AG04450 (cell line): ENCODE measurements around the gene STIL. TPM values are rescaled to one million over a fixed set of nuclear protein-coding genes. Genes with fewer than 3 reads are reported as not detected.

ENCODE experiments used
- CTCF ChIA-PET: fragments of 300-600, 350-600 bp; formaldehyde crosslinking; extraction: SDS; loops from one replicate; lab custom pipeline; 2022; ENCODE audit warnings: antibody characterized with exemption, inconsistent platforms; lab: Charles Lee
- POLR2A ChIA-PET: fragments of 350-600 bp; formaldehyde crosslinking; extraction: SDS; loops from one replicate; lab custom pipeline; 2021; ENCODE audit warnings: antibody characterized with exemption, inconsistent platforms; lab: Yijun Ruan, JAX
- DNase-seq: peaks from one replicate; pipeline ENCODE4 v3.0.0-alpha.2; 2011; ENCODE audit warnings: low read depth, low spot score
- H3K27ac ChIP-seq: one replicate; pipeline ENCODE4 v1.5.1; 2012; ENCODE audit warnings: low read depth, low read length, control low read depth
- H3K27me3 ChIP-seq: one replicate; pipeline ENCODE4 v1.6.0; 2012; ENCODE audit warnings: low read length; ENCODE audit not compliant: control insufficient read depth, insufficient read depth
- H3K4me3 ChIP-seq: 2 replicates; pipeline ENCODE4 v1.5.1; 2011; ENCODE audit warnings: mild to moderate bottlenecking, low read depth, low read length, control low read depth
- H3K9me3 ChIP-seq: 2 replicates; pipeline ENCODE4 v1.5.1; 2012; ENCODE audit warnings: low read length; ENCODE audit not compliant: control insufficient read depth, insufficient read depth
- polyA plus RNA-seq: library from polyadenylated mRNA; depleted of rRNA; stranded (reverse); fragments of >200 nt; gene quantifications from 2 replicates; pipeline ENCODE4 v1.2.3, GENCODE V29; 2011
- TF ChIP-seq, protein P1 (sequence below): IDR thresholded peaks from 2 replicates; pipeline ENCODE4 v1.5.1; 2011; ENCODE audit warnings: low read depth, low read length, control low read depth, inconsistent platforms

Gene STIL
- polyA plus RNA-seq, 1 experiment: 6.4 TPM

DNA sequence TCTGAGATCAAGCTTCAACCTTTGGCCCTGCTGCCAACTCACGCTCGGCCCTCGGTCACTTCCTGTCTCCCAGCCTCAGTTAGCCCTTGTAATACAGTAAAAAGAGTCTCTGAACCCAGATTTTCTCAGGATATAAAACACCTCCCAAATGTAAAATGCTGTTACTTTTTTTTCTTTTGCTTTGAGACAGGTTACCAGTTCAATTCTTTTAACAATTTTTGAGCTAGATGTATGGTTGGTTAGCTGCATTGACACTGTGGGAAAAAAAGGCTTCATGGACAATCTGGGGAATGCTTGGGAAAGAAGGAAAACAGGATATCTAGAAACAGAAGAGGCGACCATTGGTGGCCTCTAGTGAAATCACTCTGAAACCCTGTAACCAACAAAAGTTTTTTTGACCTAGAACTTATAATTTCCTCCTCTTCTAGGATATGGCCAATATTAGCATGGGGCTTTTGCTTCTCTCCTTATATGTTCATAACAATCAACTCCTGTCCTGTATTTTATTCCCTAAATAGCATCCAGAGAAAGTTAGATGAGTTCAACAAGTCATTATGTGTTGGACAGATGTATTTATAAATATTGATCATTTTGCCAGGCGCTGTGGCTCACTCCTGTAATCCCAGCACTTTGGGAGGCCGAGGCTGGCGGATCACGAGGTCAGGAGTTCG is 21.0 kb upstream of the STIL start:
- H3K27me3 ChIP-seq: no peaks in the 10 kb centered on the region
- peak overlapping the region; percentile 93 for H3K4me3 ChIP-seq
- H3K27ac ChIP-seq: peak overlapping the region; percentile 90
- DNase-seq: no peak
- TF ChIP-seq, protein P1, sequence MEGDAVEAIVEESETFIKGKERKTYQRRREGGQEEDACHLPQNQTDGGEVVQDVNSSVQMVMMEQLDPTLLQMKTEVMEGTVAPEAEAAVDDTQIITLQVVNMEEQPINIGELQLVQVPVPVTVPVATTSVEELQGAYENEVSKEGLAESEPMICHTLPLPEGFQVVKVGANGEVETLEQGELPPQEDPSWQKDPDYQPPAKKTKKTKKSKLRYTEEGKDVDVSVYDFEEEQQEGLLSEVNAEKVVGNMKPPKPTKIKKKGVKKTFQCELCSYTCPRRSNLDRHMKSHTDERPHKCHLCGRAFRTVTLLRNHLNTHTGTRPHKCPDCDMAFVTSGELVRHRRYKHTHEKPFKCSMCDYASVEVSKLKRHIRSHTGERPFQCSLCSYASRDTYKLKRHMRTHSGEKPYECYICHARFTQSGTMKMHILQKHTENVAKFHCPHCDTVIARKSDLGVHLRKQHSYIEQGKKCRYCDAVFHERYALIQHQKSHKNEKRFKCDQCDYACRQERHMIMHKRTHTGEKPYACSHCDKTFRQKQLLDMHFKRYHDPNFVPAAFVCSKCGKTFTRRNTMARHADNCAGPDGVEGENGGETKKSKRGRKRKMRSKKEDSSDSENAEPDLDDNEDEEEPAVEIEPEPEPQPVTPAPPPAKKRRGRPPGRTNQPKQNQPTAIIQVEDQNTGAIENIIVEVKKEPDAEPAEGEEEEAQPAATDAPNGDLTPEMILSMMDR: no peak
- H3K9me3 ChIP-seq: no peaks in the 10 kb centered on the region; the same call in 1 of the 2 replicates
- ChIA-PET CTCF (interaction anchor here (0.8 to 3.2 kb wide), 3 partner anchors 102 to 156 kb away, joined by 3 to 19 read pairs (median 4); no protein-coding TSS in a partner anchor), POLR2A (interaction anchor here (0.5 to 2.3 kb wide), 4 partner anchors 11 to 78 kb away, joined by 3 to 23 read pairs (median 5); partner anchors contain the start of gene STIL)

DNA sequence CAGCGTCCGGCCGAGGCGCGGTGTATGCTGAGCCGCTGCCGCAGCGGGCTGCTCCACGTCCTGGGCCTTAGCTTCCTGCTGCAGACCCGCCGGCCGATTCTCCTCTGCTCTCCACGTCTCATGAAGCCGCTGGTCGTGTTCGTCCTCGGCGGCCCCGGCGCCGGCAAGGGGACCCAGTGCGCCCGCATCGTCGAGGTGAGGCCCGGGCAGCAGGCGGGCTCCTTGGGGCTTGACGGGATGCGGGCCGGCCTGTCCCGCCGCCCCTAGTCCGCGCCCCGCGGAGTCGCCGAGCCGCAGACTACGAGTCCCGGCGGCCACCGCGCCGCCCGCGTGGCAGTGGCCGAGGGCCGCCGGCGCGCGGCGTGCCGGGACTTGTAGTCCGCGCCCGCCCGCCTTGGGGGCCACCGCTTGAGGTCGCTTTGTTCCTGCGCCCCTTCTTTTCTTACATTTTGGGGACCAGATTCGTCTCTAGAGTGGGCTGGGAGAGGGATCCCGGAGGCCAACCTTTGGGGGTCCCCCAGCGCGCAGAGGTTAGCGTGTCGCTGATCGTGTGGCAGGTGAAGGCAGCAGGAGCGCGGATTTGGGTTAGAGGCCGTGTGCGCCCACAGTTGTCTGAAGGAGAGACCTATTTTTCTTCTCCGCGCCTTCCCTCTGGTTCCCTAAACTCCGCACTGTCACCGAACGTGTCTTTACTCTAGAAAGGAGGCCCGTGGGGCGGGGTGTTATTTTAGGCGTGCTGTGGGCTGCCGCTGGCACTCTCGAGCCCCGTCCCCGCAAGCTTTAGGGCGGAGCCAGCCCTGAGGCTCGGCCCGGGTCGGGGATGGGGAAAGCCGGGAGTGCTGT is 20.2 kb upstream of the STIL start:
- Histone ChIP-seq H3K27me3 (no peaks in the 10 kb centered on the region), H3K4me3 (peak overlapping the region; percentile 93), H3K9me3 (no peaks in the 10 kb centered on the region; the same call in 1 of the 2 replicates), H3K27ac (peak overlapping the region; percentile 90)
- POLR2A ChIA-PET: interaction anchor here (0.5 to 2.3 kb wide), 7 partner anchors 10 to 79 kb away, joined by 3 to 23 read pairs (median 5); partner anchors contain the start of gene STIL
- no peak for DNase-seq
- CTCF ChIA-PET: interaction anchor here (0.8 to 3.2 kb wide), 4 partner anchors 15 to 155 kb away, joined by 3 to 19 read pairs (median 4); no protein-coding TSS in a partner anchor
- TF ChIP-seq, protein P1: peak; percentile 31

DNA sequence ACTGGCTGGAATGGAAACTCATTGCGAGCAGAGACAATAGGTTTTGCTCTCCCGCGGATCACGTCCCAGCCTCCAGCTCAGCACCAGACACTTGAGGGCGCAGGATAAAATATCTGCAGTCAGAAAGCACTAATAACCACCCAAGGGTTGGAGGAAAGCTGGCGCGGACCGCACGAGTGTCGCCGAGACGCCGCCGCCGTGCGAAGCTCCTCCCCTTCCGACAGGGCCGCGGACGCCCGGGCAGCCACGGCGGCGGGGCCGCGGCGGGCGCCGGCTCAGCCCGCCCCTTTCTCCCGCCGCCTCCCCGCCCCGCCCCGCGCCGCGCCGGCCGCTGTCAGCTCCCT is 19.6 kb upstream of the STIL start, which contains the start of gene CMPK1:
Gene CMPK1 (plus strand): TSS at position 213 of the 344 bp plus-strand sequence. CDS start 156 bp downstream, outside the sequence.
- H3K9me3 ChIP-seq: no peaks in the 10 kb centered on the region; the same call in 1 of the 2 replicates
- peak within 1 kb of the TSS; percentile 93 for H3K4me3 ChIP-seq
- ChIA-PET POLR2A (interaction anchor here (0.6 to 2.3 kb wide), 4 partner anchors 10 to 58 kb away, joined by 5 to 23 read pairs (median 7); partner anchors contain the start of gene STIL), CTCF (interaction anchor here (0.9 to 3.2 kb wide), 3 partner anchors 15 to 141 kb away, joined by 3 to 19 read pairs (median 4); no protein-coding TSS in a partner anchor)
- H3K27ac ChIP-seq: peak within 1 kb of the TSS; percentile 90
- TF ChIP-seq, protein P1: no peak
- H3K27me3 ChIP-seq: no peaks in the 10 kb centered on the region
- no peak for DNase-seq

DNA sequence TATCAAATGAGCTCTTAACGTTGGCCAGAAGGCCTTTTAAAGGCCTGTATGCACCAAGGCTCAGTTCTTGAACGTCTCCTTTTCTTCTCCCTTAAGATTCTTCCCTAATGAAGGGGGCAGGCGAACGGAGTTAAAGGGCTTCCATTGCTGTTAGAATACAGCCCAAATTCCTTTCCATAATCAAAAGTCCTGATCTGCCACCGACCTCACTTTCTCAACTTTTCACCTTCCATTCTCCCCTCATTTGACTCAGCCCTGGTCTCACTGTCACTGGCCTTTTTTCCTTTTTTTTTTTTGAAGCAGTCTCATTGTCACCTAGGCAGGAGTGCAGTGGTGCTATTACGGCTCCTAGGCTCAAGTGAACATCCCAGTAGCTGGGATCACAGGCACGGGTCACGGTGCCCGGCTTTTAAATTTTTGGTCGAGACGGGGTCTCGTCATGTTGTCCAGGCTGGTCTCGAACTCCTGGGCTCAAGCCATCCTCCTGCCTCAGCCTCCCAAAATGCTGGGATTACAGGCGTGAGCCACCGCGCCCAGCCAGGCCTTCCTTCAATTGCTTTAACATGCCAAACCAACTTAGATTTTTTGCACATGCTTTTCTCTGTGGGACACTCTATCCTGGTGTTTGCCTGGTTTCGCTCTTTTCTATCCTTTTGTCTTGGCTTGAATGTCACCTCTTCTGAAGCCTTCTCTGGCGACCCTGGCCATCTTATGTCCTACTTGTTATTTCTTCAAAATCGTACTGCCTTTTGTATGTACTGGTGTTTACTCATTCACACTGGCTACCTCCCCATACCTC is 19.0 kb upstream of the STIL start:
- TF ChIP-seq, protein P1: no peak
- CTCF ChIA-PET: interaction anchor here (0.8 to 3.2 kb wide), 3 partner anchors 16 to 154 kb away, joined by 3 to 19 read pairs (median 3); no protein-coding TSS in a partner anchor
- POLR2A ChIA-PET: interaction anchor here (0.6 to 2.3 kb wide), 4 partner anchors 9 to 57 kb away, joined by 5 to 23 read pairs (median 7); partner anchors contain the start of gene STIL
- Histone ChIP-seq H3K9me3 (no peaks in the 10 kb centered on the region; the same call in 1 of the 2 replicates), H3K27ac (peak overlapping the region; percentile 90), H3K4me3 (peak overlapping the region; percentile 93), H3K27me3 (no peaks in the 10 kb centered on the region)
- DNase-seq: no peak
